Kidney (tissue), 14 donors: ENCODE data around the gene ARL15. TPM values are rescaled to one million over a fixed set of nuclear protein-coding genes. Genes with fewer than 3 reads are reported as not detected.

Experiments
- DNase-seq, 5 donors: peaks; one replicate each; pipeline ENCODE4 v3.0.0-alpha.2; 2013 to 2020
- FAIRE-seq: peaks from 2 replicates; lab custom pipeline; 2012; peaks lifted over from hg19 to GRCh38; lab: Jason Lieb, UNC
- H3K27ac ChIP-seq, 2 donors: one replicate each; pipeline ENCODE4 v1.7.0; 2013; ENCODE audit warnings: low read depth in 2 of 2, low read length in 2 of 2, inconsistent platforms in 1 of 2
- H3K27me3 ChIP-seq: one replicate; pipeline ENCODE4 v1.7.1; 2013; ENCODE audit warnings: low read length, inconsistent platforms; ENCODE audit not compliant: control insufficient read depth, insufficient read depth
- H3K36me3 ChIP-seq, 3 donors: one replicate each; pipeline versions ENCODE4 v1.7.0 to v1.7.1; 2013; ENCODE audit warnings: low read length in 3 of 3, control low read depth in 1 of 3, inconsistent platforms in 1 of 3; ENCODE audit not compliant: insufficient read depth in 3 of 3, control insufficient read depth in 2 of 3
- H3K4me1 ChIP-seq, 3 donors: one replicate each; pipeline versions ENCODE4 v1.7.0 to v1.7.1; 2013; ENCODE audit warnings: low read length in 3 of 3, inconsistent platforms in 1 of 3, low read depth in 1 of 3; ENCODE audit not compliant: control insufficient read depth in 2 of 3, insufficient read depth in 2 of 3
- H3K4me3 ChIP-seq, 3 donors: one replicate each; pipeline versions ENCODE4 v1.7.0 to v1.8.1; 2013; ENCODE audit warnings: low read length in 3 of 3, control low read depth in 1 of 3, inconsistent platforms in 1 of 3
- H3K9ac ChIP-seq, 3 donors: one replicate each; pipeline versions ENCODE4 v1.7.0 to v1.7.1; 2013; ENCODE audit warnings: low read length in 3 of 3, control low read depth in 1 of 3, inconsistent platforms in 1 of 3
- H3K9me3 ChIP-seq, 3 donors: one replicate each; pipeline versions ENCODE4 v1.7.0 to v1.7.1; 2013; ENCODE audit warnings: low read length in 3 of 3, control low read depth in 1 of 3, inconsistent platforms in 1 of 3; ENCODE audit not compliant: control insufficient read depth in 2 of 3, insufficient read depth in 1 of 3
- intact Hi-C: fragments of 100-400 bp; cut with DNase I; formaldehyde crosslinking; loops from one replicate; pipeline ENCODE4 v1.11.1; 2022
- polyA plus RNA-seq: library from polyadenylated mRNA; stranded (reverse); fragments of 350-450 nt; fragmentation: Illumina TruSeq; extraction: RNeasy Lipid Tissue Mini Kit (QIAGEN cat#74804); gene quantifications from one replicate; pipeline ENCODE4 v1.2.3, GENCODE V29; 2014; ENCODE audit warnings: low read depth, low replicate concordance; ENCODE audit not compliant: insufficient read depth
- total RNA-seq: library from RNA; stranded (reverse); fragmentation: NEBNext Ultra II Directional; extraction: Animal tissue kit (Norgen Biotek cat#: 25700); gene quantifications from one replicate; pipeline ENCODE4 v1.2.1, GENCODE V29; 2021
- TF ChIP-seq, protein P1 (sequence below): IDR thresholded peaks from 3 replicates; pipeline ENCODE4 v1.5.1; 2012; ENCODE audit warnings: mild to moderate bottlenecking, moderate library complexity, borderline replicate concordance; ENCODE audit not compliant: insufficient read depth; ENCODE audit errors: extremely low read depth
- donor health status: control.
- donor health status: control.
- donor health status: control.
- donor health status: control.
- donor health status: control.
- donor health status: DM: yes; HTN: yes; CAD: no.
- donor health status: Normal renal cell carcinoma (clear cell type).

ARL15 gene
- total and polyA plus RNA-seq, 2 donors from 2014 or later, result 21.1 to 36.6 TPM

DNA sequence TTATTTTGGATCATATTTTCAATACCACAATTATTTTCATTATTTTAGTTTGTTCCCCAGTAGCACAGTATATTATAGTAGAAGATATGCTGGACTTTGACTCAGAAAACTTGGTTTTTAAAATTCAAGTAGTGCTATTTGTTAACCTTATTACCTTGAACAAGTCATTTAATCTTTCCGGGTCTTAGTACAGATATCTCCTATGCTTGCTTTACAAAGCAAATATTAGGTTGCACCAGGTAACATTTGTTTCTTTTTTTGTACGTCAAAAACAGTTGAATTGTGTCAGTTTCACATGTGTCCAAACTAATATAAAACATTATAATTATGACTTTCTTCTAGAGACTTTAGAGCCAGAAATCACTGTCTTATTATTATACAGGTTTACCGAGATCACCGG lies 338.1 kb downstream of the ARL15 start:
- no peak overlapping the region for H3K27ac ChIP-seq
- H3K9me3 ChIP-seq, result no peaks in the 10 kb centered on the region
- DNase-seq (no peak), FAIRE-seq (no peak)
- H3K9ac ChIP-seq, result no peak overlapping the region
- no peak overlapping the region for H3K4me3 ChIP-seq
- intact Hi-C loops, result no loop called here
- no peaks in the 10 kb centered on the region for H3K36me3 ChIP-seq
- no peaks in the 10 kb centered on the region for H3K27me3 ChIP-seq
- TF ChIP-seq, protein P1, sequence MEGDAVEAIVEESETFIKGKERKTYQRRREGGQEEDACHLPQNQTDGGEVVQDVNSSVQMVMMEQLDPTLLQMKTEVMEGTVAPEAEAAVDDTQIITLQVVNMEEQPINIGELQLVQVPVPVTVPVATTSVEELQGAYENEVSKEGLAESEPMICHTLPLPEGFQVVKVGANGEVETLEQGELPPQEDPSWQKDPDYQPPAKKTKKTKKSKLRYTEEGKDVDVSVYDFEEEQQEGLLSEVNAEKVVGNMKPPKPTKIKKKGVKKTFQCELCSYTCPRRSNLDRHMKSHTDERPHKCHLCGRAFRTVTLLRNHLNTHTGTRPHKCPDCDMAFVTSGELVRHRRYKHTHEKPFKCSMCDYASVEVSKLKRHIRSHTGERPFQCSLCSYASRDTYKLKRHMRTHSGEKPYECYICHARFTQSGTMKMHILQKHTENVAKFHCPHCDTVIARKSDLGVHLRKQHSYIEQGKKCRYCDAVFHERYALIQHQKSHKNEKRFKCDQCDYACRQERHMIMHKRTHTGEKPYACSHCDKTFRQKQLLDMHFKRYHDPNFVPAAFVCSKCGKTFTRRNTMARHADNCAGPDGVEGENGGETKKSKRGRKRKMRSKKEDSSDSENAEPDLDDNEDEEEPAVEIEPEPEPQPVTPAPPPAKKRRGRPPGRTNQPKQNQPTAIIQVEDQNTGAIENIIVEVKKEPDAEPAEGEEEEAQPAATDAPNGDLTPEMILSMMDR, result no peak
- no peaks in the 10 kb centered on the region for H3K4me1 ChIP-seq

DNA sequence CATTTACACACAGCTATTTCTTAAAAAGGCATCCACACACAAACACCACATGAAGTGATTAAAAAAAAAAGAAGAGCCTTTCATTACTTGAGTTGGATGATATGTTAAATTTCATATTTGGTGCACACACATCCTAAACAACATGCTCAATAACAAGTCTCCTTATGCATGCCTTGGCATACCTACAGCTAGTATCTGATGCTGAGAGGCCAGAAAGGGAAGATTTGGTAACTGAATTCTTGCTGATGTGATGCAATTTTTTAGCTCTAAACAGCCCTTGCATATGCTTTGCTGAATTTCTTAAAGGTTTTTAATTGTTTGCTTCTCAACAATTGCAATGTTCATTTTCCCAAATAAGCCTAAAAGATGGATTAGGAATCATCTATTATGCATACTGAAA lies 338.8 kb downstream of the ARL15 start:
- intact Hi-C loops, result no loop called here
- Histone ChIP-seq H3K27me3 (no peaks in the 10 kb centered on the region), H3K36me3 (no peaks in the 10 kb centered on the region), H3K4me1 (no peaks in the 10 kb centered on the region), H3K9me3 (no peaks in the 10 kb centered on the region), H3K27ac (no peak overlapping the region), H3K9ac (no peak overlapping the region), H3K4me3 (no peak overlapping the region)
- FAIRE-seq (no peak), DNase-seq (no peak)
- TF ChIP-seq, protein P1, result no peak

DNA sequence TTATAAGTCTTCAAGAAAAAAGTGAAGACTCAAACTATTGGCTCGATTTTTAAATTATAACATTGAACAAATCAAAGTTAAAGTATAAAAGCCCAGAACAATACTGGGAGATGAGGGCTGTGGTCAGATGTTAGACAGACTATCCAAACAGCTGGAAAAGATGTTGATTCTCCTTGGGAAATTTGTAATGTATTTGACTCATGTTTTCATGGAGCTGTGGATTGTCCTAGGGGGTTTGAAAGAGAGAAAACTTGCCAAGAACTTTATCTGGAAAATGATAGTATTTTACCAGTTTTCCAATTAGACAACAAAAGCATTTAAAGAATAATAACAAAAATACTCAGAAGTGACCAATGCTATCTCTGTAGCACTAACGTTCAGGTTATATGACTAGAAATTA lies 339.2 kb downstream of the ARL15 start:
- intact Hi-C loops, result no loop called here
- DNase-seq, result no peak

More for the DNA sequence above, 339.2 kb downstream of the ARL15 start:
- no peaks in the 10 kb centered on the region for H3K36me3 ChIP-seq
- no peaks in the 10 kb centered on the region for H3K9me3 ChIP-seq
- no peak overlapping the region for H3K27ac ChIP-seq
- TF ChIP-seq, protein P1, result no peak
- no peaks in the 10 kb centered on the region for H3K27me3 ChIP-seq
- no peaks in the 10 kb centered on the region for H3K4me1 ChIP-seq
- no peak overlapping the region for H3K9ac ChIP-seq
- FAIRE-seq, result no peak
- H3K4me3 ChIP-seq, result no peak overlapping the region
